Stomach (tissue), 9 donors: ENCODE data around the gene CPN2. TPM values are rescaled to one million over a fixed set of nuclear protein-coding genes. Genes with fewer than 3 reads are reported as not detected.

ENCODE experiments used
- DNase-seq, 2 donors: peaks; one replicate each; pipeline versions ENCODE4 v3.0.0 to v3.0.0-alpha.2; 2013 to 2019
- H3K27ac ChIP-seq, 5 donors: fragments of 200-600 bp in 4 of 5; sonication (generic) in 4 of 5; one replicate each; pipeline ENCODE4 v1.5.1; 2013 to 2019; ENCODE audit warnings: mild to moderate bottlenecking in 1 of 5, moderate library complexity in 1 of 5
- H3K27me3 ChIP-seq, 3 donors: fragments of 200-600 bp; sonication (generic); one replicate each; pipeline ENCODE4 v1.5.1; 2017 to 2019; ENCODE audit warnings: mixed run types in 1 of 3
- H3K36me3 ChIP-seq, 4 donors: fragments of 200-600 bp; sonication (generic); 1 replicate in 3 of 4; 2 replicates in 1 of 4; pipeline ENCODE4 v1.5.1; 2016 to 2019
- H3K4me1 ChIP-seq, 4 donors: fragments of 200-600 bp; sonication (generic); one replicate each; pipeline ENCODE4 v1.5.1; 2016 to 2019
- H3K4me3 ChIP-seq, 4 donors: fragments of 200-600 bp; sonication (generic) in 3 of 4; one replicate each; pipeline ENCODE4 v1.5.1; 2016 to 2019; ENCODE audit warnings: mild to moderate bottlenecking in 1 of 4
- H3K9me3 ChIP-seq, 4 donors: fragments of 200-600 bp; sonication (generic); one replicate each; pipeline ENCODE4 v1.5.1; 2016 to 2019
- EP300 ChIP-seq: sonication (generic); formaldehyde crosslinking; IDR thresholded peaks from one replicate; pipeline ENCODE4 v1.6.1; 2017; ENCODE audit warnings: antibody characterized with exemption
- POLR2A ChIP-seq, 4 donors: fragments of 450-650 bp; IDR thresholded peaks; one replicate each; pipeline ENCODE4 v1.6.1; 2016; ENCODE audit warnings: antibody characterized with exemption in 4 of 4, control low read depth in 2 of 4, mild to moderate bottlenecking in 1 of 4, moderate library complexity in 1 of 4
- POLR2AphosphoS5 ChIP-seq, 3 donors: sonication (generic); formaldehyde crosslinking; IDR thresholded peaks; one replicate each; pipeline ENCODE4 v1.6.1; 2016; ENCODE audit warnings: antibody characterized with exemption in 3 of 3
- WGBS, 5 donors: extraction: QIAGEN DNeasy Blood & Tissue Kit in 3 of 5; methylation state at CpG; one replicate each; pipeline versions ENCODE4 v1.1.5 to v1.1.7; 2013 to 2018; 5-methylcytosine and 5-hydroxymethylcytosine counted together
- intact Hi-C: fragments of 100-400 bp; cut with DNase I; formaldehyde crosslinking; loops from one replicate; pipeline ENCODE4 v1.15.1; 2023; ENCODE audit warnings: low total_unique reads
- polyA plus RNA-seq, 3 donors: library from polyadenylated mRNA; stranded (reverse); fragments of 200-250 nt; gene quantifications; one replicate each; pipeline ENCODE4 v1.2.3, GENCODE V29; 2013
- total RNA-seq, 5 donors: library from RNA; depleted of rRNA; stranded (reverse); fragments of >200 nt; gene quantifications; one replicate each; pipeline versions ENCODE4 v1.1.0 to v1.2.3, GENCODE V29; 2014 to 2016
- TF ChIP-seq, protein P1 (sequence below), 7 experiments: fragments of 450-650 bp in 4 of 7; fragments of 200-600 bp in 3 of 7; sonication (generic) in 3 of 7; IDR thresholded peaks; one replicate each; pipeline ENCODE4 v1.5.1; 2016 to 2019; ENCODE audit warnings: antibody characterized with exemption in 7 of 7, control low read depth in 2 of 7, mild to moderate bottlenecking in 1 of 7
- donor health status: healthy with polysubstance abuse.
- donor health status: Bipolar disorder and iron deficiency.
- donor health status: healthy.

Gene CPN2
- total and polyA plus RNA-seq, 8 donors = not detected

GRCh38 chr3:194376241-194376560 lies 25.1 kb upstream of the CPN2 start:
- intact Hi-C loops = no loop called here
- no peaks in the 10 kb centered on the region for H3K36me3 ChIP-seq
- H3K4me1 ChIP-seq = peaks cover 0 to 1% (median 0%) of the 10 kb centered on the region in 4 donors
- TF ChIP-seq POLR2A (IDR thresholded peaks at IDR 0.05) (no peak), POLR2AphosphoS5 (IDR thresholded peaks at IDR 0.05) (no peak), EP300 (no peak)
- TF ChIP-seq, protein P1, sequence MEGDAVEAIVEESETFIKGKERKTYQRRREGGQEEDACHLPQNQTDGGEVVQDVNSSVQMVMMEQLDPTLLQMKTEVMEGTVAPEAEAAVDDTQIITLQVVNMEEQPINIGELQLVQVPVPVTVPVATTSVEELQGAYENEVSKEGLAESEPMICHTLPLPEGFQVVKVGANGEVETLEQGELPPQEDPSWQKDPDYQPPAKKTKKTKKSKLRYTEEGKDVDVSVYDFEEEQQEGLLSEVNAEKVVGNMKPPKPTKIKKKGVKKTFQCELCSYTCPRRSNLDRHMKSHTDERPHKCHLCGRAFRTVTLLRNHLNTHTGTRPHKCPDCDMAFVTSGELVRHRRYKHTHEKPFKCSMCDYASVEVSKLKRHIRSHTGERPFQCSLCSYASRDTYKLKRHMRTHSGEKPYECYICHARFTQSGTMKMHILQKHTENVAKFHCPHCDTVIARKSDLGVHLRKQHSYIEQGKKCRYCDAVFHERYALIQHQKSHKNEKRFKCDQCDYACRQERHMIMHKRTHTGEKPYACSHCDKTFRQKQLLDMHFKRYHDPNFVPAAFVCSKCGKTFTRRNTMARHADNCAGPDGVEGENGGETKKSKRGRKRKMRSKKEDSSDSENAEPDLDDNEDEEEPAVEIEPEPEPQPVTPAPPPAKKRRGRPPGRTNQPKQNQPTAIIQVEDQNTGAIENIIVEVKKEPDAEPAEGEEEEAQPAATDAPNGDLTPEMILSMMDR (IDR thresholded peaks at IDR 0.05) = no peak
- H3K4me3 ChIP-seq = no peak overlapping the region
- DNase-seq = no peak
- no peaks in the 10 kb centered on the region for H3K9me3 ChIP-seq
- H3K27ac ChIP-seq = no peak overlapping the region
- WGBS, 5 donors = 78 to 82% (median 78%) methylated on average over 10 of the region's 10 CpGs
- peaks cover 0 to 46% (median 0%) of the 10 kb centered on the region in 3 donors for H3K27me3 ChIP-seq

DNA sequence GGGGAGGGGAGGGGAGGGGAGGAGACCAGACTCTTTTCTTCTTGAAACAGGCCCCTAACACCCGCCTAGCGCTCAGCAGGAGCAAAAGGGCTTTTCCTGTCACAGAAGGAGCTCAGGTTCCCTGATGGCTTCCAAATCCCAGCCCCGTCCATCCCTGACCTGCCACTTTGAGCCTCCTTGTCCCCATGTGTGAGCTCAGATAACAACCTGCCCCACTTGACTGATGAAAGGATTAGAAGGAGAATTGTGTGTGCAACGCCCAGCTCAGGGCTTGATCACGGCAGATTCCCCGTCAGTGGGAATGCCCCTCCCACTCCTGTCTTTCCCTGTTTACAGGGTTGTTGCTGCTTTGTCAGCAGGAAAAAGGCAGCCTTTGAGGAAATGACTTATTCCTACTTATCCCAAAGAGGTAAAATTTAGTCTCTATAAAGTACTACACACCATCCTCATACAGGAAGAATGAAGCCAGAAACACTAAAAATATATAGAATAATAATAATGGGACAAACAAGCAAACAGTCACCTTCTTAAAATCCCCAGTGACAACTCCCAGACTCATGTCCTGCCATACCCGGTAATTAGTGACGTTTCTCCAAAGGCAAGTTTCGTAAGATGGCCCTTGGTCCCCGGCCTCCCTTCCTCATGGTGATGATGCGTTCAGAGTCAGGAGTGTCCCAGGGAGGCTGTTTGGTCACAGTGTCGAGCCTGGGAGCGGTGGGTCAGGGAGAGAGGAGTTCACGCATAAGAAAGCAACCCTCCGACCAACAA lies 24.5 kb upstream of the CPN2 start:
- peak in 1 of 2 donors; percentile 28 for DNase-seq
- Histone ChIP-seq H3K4me1 (no peaks in the 10 kb centered on the region), H3K27me3 (peaks cover 0 to 47% (median 0%) of the 10 kb centered on the region in 3 donors), H3K36me3 (no peaks in the 10 kb centered on the region), H3K9me3 (no peaks in the 10 kb centered on the region), H3K27ac (no peak overlapping the region), H3K4me3 (no peak overlapping the region)
- intact Hi-C loops = no loop called here
- no peak for TF ChIP-seq POLR2A (IDR thresholded peaks at IDR 0.05)
- no peak for TF ChIP-seq EP300
- TF ChIP-seq, protein P1 (IDR thresholded peaks at IDR 0.05) = no peak
- 51 to 59% (median 57%) methylated on average over 15 of the region's 15 CpGs for WGBS, 5 donors

GRCh38 chr3:194374935-194375334 lies 23.8 kb upstream of the CPN2 start:
- TF ChIP-seq EP300 = no peak
- no peak for TF ChIP-seq POLR2AphosphoS5 (IDR thresholded peaks at IDR 0.05)
- TF ChIP-seq, protein P1 (IDR thresholded peaks at IDR 0.05) = no peak
- TF ChIP-seq POLR2A (IDR thresholded peaks at IDR 0.05) = no peak
- Histone ChIP-seq H3K27ac (no peak overlapping the region), H3K27me3 (peaks cover 0 to 46% (median 0%) of the 10 kb centered on the region in 3 donors), H3K4me1 (peaks cover 0 to under 1% (median 0%) of the 10 kb centered on the region in 4 donors), H3K36me3 (no peaks in the 10 kb centered on the region), H3K4me3 (no peak overlapping the region), H3K9me3 (no peaks in the 10 kb centered on the region)
- DNase-seq = peak in 1 of 2 donors; percentile 29
- intact Hi-C loops = no loop called here
- WGBS, 5 donors = 69 to 88% (median 84%) methylated on average over 10 of the region's 10 CpGs

DNA sequence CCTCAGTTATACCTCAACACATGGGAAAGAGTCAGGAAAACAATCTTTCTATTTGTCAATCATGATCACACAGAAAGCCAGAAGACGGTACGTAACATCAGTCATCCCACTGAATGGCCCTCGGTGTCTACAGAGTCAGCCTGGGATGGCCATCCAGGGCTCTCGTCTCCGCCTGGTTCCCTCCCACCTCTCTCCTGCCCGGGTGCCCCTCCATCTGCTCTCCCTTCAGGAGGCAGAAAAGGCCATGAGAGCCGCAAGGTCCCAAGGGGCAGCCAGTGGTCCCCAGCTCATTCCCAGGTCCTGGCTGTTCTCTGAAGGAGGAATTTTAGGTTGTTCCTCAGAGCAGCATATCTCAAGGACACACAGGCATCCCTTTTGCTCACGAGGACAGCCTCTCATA lies 22.8 kb upstream of the CPN2 start:
- H3K4me1 ChIP-seq = peaks cover 0 to 11% (median 3%) of the 10 kb centered on the region in 4 donors
- intact Hi-C loops = no loop called here

More for the DNA sequence above, 22.8 kb upstream of the CPN2 start:
- DNase-seq = no peak
- peaks cover 0 to 47% (median 7%) of the 10 kb centered on the region in 3 donors for H3K27me3 ChIP-seq
- no peaks in the 10 kb centered on the region for H3K9me3 ChIP-seq
- 68 to 75% (median 70%) methylated on average over 7 to 8 of the region's 8 CpGs for WGBS, 5 donors
- H3K4me3 ChIP-seq = no peak overlapping the region
- no peak overlapping the region for H3K27ac ChIP-seq
- H3K36me3 ChIP-seq = no peaks in the 10 kb centered on the region
- TF ChIP-seq POLR2A (IDR thresholded peaks at IDR 0.05) (no peak), EP300 (no peak), POLR2AphosphoS5 (IDR thresholded peaks at IDR 0.05) (no peak)
- TF ChIP-seq, protein P1 (IDR thresholded peaks at IDR 0.05) = no peak
